GM12874 (cell line): ENCODE results near the gene SHANK3.

Source experiments
- TF ChIP-seq, protein P1 (sequence below): IDR thresholded peaks from 2 replicates; pipeline ENCODE4 v1.5.1; 2011; ENCODE audit warnings: low read depth, mild to moderate bottlenecking, control low read depth, low read length, moderate library complexity; ENCODE audit not compliant: insufficient read depth

The SHANK3 gene

GRCh38 chr22:50715776-50716175, 43.2 kb downstream of the SHANK3 start:
- TF ChIP-seq, protein P1, sequence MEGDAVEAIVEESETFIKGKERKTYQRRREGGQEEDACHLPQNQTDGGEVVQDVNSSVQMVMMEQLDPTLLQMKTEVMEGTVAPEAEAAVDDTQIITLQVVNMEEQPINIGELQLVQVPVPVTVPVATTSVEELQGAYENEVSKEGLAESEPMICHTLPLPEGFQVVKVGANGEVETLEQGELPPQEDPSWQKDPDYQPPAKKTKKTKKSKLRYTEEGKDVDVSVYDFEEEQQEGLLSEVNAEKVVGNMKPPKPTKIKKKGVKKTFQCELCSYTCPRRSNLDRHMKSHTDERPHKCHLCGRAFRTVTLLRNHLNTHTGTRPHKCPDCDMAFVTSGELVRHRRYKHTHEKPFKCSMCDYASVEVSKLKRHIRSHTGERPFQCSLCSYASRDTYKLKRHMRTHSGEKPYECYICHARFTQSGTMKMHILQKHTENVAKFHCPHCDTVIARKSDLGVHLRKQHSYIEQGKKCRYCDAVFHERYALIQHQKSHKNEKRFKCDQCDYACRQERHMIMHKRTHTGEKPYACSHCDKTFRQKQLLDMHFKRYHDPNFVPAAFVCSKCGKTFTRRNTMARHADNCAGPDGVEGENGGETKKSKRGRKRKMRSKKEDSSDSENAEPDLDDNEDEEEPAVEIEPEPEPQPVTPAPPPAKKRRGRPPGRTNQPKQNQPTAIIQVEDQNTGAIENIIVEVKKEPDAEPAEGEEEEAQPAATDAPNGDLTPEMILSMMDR, result no peak

DNA sequence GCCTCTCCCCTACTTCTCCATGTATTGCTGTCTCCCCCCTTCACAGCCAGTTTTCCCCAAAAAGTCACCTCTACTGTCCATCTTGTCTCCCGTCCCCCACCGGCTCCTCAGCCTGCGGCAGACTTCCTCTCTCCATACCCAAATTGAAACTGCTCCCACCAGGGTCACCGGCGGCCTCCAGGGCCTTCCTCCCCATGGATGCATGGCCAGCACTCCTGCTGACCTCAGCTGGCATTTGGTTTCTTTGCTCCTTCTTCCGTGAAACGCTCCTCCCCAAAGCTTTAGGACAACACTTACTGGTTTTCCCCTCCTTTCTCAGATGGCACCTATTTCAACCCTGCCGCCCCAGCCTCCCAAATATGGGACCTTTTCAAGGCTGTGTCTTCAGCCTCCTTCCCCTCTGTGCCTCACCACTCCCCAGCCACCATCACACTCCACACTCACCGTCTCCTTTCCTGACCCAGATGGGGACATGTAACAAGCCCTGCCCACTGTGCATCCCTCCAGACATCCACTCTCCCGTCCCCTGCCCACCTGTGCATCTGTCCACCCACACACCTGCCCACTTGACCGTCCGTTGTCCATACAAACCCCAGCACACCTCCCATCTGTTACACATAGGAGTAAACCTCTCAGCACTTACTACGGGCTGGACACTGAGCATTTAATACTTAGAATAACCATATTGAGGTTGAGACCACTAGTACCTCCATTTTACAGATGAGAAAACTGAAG, 43.8 kb downstream of the SHANK3 start:
- TF ChIP-seq, protein P1, result no peak

- TF ChIP-seq, protein P1, result peak; percentile 19; the same call in 1 of the 2 replicates
These were observed 45.2 kb downstream of the SHANK3 start for GRCh38 chr22:50717709-50718351.

DNA sequence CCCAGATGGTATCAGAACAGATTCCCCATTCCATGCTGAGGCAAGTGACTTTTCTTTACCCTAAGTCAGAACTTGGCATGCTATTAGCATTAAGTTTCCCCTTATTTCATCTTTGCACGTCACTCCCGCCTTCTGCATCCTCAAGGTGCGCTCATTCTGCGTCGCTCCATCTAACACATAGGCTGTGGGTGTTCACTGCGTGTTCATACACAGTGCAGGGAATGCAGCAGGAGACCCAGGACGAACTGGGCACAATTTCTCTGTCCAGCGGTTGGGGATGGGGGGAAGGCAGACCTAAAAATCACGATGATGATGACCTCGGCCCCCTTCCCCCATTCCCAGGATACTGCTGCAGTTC, 45.7 kb downstream of the SHANK3 start:
- TF ChIP-seq, protein P1, result no peak

DNA sequence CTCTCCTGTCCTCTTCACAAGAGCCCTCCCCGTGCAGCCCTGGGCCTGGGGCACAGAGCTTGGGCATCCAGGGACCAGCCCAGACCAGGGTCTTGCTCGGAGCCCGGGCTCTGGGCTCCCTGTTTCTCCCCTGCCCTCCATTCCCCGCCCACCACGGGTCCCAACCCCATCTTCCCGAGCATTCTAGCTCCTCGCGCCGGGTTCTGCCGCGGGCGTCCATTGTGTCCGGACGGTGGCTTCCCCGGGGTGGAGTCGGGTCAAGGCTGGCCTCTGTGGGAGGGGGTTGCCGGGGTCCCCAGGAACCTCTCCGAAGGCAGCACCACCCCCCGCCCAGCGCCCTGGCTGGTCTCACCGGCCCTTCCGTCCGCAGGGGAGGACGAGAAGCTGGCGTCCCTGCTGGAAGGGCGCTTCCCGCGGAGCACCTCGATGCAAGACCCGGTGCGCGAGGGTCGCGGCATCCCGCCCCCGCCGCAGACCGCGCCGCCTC, 47.2 kb downstream of the SHANK3 start:
- TF ChIP-seq, protein P1, result no peak

- TF ChIP-seq, protein P1, result no peak
These were observed 48.0 kb downstream of the SHANK3 start for GRCh38 chr22:50720301-50721256.
